HG02798 (cell line): ENCODE measurements around the gene FOSB.
"Not testable (repeated sequence)": the region's sequence is repeated elsewhere in the genome, so short reads cannot be mapped to it uniquely, and the experiment has no call there.

ENCODE experiments used
- ATAC-seq: cut with Tn5 transposase; IDR thresholded peaks from one replicate; pipeline ENCODE4 v1.9.1; 2021; ENCODE audit warnings: mild to moderate bottlenecking; ENCODE audit not compliant: unreplicated experiment, poor library complexity

The FOSB gene

DNA sequence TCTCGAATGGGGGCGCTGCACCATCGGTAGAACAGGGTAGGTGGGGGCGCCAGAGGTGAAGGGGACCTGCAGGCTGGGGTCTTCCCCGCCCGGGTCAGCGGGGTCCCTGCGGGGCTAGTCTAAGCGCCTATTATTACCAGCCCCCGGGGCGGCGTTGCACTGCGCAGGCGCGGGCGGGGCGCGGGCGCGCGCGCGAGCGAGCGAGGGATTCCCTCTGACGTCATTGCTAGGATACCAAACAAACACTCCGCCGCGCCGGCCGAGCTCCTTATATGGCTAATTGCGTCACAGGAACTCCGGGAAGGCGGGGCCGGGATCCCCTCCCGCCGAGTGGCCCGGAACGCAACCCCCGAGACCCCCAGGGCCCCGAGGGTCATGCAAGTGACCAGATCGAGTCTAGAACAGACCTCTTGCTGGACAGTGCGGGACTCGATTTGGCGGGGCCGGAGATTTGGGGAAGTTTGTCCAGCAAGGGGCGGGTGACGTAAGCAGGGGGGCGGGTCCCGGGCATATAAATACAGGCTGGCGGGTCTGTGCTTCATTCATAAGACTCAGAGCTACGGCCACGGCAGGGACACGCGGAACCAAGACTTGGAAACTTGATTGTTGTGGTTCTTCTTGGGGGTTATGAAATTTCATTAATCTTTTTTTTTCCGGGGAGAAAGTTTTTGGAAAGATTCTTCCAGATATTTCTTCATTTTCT is at the start of gene FOSB:
Gene FOSB (plus strand): TSS at position 541 of the 703 bp plus-strand sequence. CDS start 591 bp downstream, outside the sequence.
- ATAC-seq = peak; percentile 56

GRCh38 chr19:45418802-45419201 is 49.0 kb upstream of the FOSB start:
- no peak for ATAC-seq

DNA sequence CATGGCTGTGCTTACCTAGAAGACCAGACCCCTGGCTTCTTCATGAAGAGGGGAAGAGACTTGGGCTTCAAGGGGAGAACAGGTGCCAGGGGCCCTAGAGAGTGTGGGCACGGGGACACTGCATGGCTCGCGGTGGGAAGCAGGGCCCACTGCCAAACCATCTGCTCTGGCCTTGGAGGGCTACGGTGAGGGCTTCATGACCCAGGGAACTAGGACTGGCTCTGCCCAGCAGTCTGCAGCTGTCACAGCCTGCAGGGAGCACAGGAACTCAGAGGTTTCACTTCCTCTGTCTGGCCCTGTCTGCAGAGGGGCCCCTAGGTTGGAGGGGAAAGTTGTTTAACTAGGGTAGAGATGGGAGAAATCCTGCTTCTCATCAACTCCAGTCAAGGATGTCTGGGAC is 48.4 kb upstream of the FOSB start:
- ATAC-seq = peak; percentile 56

DNA sequence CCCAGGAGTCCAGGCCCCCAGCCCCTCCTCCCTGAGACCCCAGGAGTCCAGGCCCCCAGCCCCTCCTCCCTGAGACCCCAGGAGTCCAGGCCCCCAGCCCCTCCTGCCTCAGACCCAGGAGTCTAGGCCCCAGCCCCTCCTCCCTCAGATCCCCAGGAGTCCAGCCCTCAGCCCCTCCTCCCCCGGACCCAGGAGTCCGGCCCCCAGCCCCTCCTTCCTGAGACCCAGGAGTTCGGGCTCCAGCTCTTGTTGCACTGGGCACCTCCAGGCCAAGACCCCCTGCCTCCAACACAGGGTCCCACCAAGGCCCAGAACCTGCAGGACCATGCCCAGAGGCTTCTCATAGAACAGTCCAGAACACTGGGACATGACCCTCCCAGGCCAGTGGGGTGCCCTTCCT is 47.9 kb upstream of the FOSB start:
- ATAC-seq = no peak

DNA sequence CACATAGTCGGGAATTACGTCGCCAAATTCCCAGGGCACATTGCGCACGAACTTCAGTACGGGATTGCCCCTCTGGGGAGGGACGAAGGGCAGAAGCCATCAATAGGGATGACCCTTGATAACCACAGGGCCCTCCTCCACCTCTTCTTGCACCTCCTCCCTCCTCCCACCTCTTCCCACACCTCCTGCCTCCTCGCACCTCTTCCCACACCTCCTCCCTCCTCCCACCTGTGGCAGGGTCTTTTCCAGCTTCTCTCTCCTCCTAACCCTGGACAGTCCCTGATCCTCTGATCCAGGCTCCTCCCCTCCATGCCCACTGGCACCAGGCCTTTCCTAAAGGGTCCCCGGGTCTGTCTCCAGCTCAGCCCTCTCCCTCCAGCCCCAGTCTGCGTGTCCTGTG is 47.4 kb upstream of the FOSB start:
- ATAC-seq = no peak

DNA sequence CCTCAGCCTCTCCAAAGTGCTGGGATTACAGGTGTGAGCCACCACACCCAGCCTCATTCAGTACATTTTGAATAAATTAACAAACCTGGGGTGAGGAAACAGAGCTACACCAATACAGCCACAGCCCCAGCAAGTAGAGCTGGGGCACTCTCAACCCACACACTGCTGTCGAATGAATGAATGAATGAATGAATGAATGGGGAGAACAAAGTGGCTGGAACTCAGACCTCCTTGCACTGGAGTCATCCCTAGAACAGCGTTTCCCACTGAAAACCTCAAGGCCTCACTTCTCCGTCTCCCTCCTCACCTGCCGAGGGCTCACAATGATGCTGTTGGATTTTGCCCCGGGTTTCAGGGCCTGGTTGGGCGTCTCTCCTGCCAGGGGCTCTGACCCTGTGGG is 46.9 kb upstream of the FOSB start:
- ATAC-seq = no peak

GRCh38 chr19:45421947-45422498 is 45.8 kb upstream of the FOSB start:
- ATAC-seq = no peak

DNA sequence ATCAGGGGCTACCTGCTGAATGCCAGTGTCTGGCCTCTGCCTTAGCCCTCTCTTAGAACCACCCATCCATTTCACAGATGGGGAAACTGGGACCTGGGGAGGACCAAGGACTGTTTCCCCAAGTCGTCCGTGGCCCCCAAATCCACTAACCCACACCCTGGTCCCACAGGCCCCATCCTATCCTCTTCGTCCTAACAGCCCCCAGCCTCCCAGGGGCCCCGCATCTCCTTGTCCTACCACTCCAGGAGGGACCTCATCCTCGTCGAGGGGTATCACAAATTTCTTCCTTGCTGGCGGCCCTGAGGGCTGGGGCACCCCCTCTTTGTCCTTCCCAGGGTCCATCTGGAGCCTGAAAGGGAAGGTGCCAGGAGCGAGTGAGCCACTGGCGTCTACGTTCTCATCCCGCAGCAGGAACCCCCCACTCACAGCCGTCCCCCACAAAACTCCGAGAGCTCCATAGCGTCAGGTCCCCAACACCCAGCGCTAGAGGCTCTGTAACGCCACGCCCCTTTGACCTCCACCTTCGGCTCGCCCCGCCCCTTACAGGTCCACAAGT is 44.7 kb upstream of the FOSB start:
- no peak for ATAC-seq

DNA sequence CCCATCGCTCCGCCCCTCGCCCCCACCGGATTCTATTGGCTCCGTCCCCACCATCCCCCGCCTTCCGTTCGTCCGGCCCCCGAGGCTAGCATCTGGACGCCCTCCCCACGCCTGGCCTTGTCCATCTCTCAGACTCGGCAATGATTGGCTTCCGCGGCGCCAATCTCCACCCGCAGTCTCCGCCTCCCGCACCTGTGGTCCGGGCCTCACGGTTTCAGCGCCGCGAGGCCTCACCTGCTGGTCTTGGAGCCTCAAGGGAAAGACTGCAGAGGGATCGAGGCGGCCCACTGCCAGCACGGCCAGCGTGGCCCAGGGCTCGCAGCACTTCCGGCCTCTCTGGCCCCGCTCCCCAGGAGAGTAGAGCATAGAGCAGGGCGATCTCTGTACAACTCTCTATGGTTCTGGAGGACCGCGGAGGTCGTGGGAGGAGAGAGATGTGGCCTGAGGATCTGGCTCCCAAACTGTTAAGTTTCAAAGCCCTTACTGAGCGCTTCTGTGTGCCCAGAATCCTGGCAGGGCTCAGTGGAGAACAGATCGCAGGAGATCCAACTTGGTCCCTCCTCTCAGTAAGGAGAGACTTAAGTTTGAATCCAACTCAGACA is 44.1 kb upstream of the FOSB start, which contains the start of gene ERCC1:
Gene ERCC1 (minus strand): TSS at position 329 of the 602 bp plus-strand sequence. CDS start 543 bp downstream, outside the sequence.
- ATAC-seq = peak; percentile 80

DNA sequence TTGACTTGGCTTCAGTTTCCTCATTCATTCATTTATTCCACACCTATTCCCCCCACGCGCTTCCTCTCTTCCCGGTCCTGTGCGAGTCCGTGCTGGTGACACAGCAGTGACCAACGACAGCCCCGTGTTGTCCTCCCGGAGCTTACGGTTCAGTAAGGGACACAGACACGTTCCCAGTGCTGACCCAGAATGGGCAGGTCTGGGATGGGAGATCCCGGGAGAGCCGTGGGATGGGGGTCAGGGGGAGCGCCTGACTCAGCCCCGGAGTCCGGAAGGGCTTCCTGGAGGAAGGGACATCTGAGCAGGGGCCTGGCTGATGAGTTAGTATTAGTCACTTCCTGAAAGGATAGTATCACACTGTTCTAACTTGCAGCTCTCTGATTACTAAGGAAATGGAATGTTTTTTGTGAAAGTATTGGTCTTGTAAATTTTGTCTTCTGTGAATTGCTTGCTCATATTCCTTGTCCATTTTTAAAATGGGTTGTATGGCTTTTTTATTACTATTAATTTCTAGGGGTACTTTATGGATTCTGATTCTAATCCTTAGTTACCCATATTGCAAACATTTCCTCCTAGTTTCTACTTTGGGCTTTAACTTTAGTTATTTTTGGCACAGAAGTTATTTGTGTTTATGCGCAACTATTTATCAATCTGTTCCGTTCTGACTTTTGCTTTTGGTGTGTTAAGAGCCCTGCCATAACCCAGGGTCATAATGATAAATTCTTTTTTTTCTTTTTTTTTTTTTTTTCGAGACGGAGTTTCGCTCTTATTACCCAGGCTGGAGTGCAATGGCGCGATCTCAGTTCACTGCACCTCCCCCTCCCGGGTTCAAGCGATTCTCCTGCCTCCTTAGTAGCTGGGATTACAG is 43.4 kb upstream of the FOSB start:
- ATAC-seq = no peak

GRCh38 chr19:45428384-45429231 is 39.2 kb upstream of the FOSB start:
- ATAC-seq = no peak

- ATAC-seq = not testable (repeated sequence)
Observed at GRCh38 chr19:45429896-45430295, 37.9 kb upstream of the FOSB start.

DNA sequence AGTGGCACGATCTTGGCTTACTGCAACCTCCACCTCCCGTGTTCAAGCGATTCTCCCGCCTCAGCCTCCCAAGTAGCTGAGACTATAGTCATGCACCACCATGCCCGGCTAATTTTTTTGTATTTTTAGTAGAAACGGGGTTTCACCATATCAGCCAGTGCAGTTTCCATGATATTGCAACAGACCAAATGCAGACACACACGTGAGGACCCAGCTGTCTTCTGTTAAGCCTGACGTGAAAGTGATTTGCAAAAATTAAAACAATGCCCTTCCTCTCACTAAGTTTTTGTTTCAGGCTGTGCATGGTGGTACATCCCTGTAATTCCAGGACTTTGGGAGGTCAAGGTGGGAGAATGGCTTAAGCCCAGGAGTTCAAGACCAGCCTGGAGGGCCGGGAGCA is 36.8 kb upstream of the FOSB start:
- not testable (repeated sequence) for ATAC-seq

- ATAC-seq = not testable (repeated sequence)
Observed at GRCh38 chr19:45432543-45432942, 35.3 kb upstream of the FOSB start.

DNA sequence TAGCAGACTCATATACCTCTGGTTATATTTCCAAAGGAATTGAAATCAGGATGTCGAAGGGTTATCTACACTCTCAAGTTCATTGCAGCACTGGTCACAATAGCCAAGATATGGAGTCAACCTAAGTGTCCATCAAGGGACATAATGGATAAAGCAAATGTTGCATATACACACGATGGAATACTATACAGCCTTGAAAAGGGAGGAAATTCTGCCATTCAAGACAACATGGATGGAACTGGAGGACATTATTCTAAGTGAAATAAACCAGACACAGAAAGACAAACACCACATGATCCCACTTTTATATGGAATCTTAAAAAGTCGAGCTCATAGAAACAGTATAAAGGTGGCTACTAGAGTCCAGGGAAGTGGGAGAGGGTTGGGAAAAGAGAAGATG is 30.5 kb upstream of the FOSB start:
- no peak for ATAC-seq

GRCh38 chr19:45439190-45439568 is 28.6 kb upstream of the FOSB start:
- ATAC-seq = no peak

DNA sequence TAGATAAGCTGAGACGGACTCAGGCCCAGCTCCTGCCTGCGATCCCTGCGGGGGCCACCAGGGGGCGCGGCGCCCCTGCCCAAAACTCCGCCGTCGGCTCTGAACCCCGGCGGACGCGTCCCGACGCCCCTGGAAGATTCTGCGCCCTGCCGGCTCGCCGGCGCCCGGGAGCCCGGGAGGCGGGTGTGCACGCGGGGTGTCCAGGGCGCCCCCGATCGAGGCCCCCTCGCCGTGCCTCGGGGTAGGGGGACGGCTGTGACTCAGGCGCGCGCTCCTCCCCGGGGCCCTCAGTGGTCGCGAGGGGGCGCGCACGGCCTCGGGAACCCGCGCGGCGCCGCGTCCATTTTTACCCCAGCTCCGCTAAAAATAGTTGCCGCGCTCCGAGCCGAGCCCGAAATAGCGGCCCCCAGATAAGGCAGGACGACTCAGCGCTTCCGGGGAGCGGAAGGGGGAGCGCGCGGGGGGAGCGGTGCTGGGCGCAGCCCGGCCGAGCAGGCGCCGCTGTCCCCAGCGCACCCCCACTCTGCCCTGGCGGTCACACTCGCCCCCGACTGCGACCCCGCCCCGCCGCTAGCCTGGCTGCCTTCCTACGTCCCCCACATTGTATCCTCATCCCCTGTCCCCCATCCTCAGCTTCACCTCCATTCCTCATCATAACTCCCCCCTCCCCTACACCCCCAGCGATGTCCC is 28.1 kb upstream of the FOSB start:
- peak; percentile 76 for ATAC-seq

- no peak for ATAC-seq
Observed at GRCh38 chr19:45440259-45440638, 27.5 kb upstream of the FOSB start.
